GM18867 (cell line): ENCODE data around the gene S100A13.
"Not testable (repeated sequence)": the region's sequence is repeated elsewhere in the genome, so short reads cannot be mapped to it uniquely, and the experiment has no call there.

Experiments
- ATAC-seq: cut with Tn5 transposase; IDR thresholded peaks from one replicate; pipeline ENCODE4 v1.9.1; 2021; ENCODE audit warnings: mild to moderate bottlenecking, moderate library complexity; ENCODE audit not compliant: unreplicated experiment

The S100A13 gene

DNA sequence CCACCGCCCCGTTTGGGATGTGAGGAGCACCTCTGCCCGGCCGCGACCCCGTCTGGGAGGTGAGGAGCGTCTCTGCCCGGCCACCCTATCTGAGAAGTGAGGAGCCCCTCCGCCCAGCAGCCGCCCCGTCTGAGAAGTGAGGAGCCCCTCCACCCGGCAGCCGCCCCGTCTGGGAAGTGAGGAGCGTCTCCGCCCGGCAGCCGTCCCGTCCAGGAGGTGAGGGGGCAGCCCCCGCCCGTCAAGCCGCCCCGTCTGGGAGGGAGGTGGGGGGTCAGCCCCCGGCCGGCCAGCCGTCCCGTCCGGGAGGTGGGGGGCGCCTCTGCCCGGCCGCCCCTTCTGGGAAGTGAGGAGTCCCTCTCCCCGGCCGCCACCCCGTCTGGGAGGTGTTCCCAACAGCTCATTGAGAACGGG, 52.2 kb downstream of the S100A13 start:
- ATAC-seq: not testable (repeated sequence)

DNA sequence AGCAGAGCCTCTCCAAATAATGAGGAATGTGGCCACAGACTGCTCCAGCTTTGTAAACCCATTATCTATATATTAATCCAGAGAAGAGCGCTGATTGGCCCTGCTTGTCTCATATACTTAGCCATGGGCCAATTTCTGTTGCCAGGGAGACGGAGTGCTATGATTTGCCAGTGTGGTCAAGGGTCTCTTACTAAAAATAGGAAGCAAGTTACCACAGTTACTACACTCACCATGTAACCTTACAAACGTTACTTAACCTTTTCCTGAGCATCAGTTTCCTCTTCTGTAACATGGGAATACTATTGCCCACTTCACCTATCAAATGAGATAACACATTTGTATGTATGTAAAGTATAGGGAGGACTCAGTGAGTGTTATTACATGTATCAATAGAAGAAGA, 54.0 kb downstream of the S100A13 start:
- no peak for ATAC-seq

- peak; percentile 79 for ATAC-seq
Observed at GRCh38 chr1:153572569-153573015, 54.7 kb downstream of the S100A13 start.

DNA sequence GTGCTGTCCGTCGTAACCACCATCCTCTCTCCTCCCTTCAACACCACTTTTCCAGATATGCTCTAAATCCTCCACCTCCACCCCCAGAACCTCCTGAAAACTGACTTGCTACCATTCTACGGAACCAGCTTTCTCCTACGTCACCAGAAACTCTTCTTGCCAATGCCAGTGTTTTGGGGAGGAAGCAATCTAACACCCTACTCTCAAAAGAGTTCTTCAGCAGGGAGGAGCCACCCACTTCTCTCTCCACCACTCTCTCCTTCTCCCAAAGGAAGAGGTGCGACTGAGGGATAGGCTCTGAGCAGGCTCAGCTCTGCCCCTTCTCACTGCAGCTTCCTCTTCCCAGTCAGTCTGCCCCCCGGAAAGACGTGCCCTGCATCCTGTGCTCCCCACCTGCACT, 55.6 kb downstream of the S100A13 start:
- ATAC-seq: no peak

DNA sequence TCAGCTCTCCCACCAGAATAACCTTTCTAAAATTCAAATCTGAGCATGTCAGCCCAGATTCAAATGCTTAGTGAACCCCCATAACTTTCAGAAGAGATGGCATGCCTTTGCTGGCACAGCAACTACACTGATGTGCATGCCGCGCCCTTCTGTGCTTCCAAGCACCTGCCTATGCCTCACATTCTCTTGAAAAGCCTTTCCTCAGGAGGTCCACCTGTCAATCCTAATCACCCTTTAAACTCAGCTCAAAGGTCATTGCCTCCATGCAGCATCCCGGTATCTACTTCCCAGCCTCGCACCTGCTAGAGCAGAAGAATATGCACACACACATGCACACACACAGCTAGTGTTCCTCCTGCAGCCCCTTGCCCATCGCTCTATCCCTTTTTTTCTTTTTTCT, 56.4 kb downstream of the S100A13 start:
- no peak for ATAC-seq

DNA sequence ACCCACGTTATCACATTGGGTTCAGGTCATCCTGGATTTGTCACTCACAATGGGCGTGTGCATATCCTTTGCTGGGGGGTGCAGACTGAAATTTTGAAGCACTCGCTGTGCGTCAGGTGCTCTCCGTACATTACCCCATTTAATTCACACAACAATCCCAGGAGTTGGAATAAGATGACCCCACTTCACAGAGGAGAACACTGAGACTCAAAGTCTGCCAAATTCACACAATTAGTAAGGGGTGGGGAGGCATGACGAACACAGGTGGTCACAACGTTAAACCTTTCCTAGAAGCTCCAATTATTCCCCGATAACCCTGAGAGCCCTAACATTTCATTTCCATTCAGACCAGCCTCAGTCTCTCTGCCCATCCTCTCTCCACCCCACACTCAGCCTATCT, 57.8 kb downstream of the S100A13 start:
- ATAC-seq: no peak
